Stimulated activated CD4-positive, alpha-beta T cell treated with anti-CD3 and anti-CD28 coated beads, Interleukin-1b, Interleukin-23, amount 100 ng/mL, for 4 hours (primary cell): ENCODE results near the gene ZBED4.

Source experiments
- DNase-seq, 2 donors: peaks; one replicate each; pipeline ENCODE4 v3.0.0-alpha.2; 2020; ENCODE audit warnings: low read depth in 2 of 2

Gene ZBED4

DNA sequence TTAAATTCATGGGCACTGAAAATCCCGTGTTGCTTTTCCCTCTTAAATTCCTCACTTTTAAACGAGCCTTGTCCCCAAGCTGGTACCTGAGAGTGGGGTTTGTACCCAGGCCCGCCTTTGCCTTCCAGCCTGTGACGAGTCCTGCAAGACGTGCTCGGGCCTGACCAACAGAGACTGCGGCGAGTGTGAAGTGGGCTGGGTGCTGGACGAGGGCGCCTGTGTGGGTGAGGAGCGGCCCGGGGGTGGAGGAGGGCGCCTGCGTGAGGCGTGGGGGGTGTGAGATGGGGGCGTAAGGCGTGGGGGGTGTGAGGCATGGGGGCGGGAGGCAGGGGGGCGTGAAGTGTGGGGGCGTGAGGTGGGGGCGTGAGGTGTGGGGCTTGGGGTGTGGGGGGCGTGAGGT is 68.8 kb downstream of the ZBED4 start:
- DNase-seq: no peak

DNA sequence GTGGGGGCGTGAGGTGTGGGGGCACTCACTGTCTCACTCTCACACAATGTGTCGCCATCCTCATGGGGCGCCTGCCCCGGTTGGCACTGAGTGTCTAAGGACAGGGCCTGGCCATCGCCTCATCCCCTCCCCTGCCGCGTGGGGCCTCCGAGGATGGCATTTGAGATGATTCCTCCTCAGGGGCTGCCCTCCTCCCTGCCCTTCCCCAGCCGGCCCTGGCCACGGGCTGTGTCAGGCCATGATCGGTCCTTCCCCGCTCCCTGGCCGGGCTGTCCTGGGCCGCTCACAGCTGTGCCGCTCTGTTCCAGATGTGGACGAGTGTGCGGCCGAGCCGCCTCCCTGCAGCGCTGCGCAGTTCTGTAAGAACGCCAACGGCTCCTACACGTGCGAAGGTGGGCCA is 69.3 kb downstream of the ZBED4 start:
- DNase-seq: no peak

DNA sequence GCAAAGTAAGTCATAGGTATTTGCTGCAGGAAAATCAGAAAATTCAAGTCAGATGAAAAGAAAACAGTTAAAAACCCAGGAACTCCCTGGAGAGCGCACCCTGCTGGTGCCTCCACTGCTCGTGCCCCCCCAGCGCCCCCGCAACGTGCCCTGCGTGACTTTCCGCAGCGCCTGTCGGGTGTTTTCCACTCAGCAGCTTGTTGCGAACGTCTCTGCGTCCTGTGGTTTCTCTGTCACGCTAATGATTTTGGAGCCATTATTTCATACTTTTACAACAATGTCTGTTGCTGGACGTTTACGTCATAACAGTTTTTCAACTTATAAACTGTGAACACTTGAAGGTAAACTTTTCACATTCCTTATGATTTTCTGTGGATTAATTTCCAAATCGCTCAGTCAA is 69.8 kb downstream of the ZBED4 start:
- DNase-seq: peak in 1 of 2 donors; percentile 25

DNA sequence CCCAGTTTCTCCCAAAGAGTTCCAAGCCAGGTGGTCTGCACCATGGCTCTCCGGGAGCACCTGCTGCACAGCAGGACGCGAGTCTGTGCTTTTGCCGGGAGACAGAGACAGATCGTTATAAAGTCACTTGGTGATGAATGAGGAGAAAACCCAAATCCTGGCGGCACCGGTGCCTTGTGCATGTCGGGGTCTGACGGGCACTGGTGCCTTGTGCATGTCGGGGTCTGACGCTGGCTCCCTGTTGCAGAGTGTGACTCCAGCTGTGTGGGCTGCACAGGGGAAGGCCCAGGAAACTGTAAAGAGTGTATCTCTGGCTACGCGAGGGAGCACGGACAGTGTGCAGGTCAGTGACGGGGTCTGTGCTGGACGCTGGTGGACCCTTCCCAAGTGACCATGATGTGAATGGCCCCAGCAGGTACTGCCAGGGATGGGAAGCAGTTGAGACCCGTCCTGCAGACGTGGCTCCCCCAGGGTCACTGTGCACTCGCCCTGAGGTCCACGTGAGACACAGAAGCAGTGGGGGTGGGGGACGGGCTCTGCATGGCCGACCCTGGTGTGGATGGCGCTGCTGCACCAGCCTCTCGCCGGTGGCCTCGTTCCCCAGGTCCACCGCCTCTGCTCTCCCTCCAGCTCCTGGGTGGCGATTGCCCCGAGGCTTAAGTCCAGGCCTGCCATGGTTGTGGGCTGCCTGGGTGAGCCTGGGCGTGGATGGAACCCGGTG is 70.6 kb downstream of the ZBED4 start:
- DNase-seq: no peak

DNA sequence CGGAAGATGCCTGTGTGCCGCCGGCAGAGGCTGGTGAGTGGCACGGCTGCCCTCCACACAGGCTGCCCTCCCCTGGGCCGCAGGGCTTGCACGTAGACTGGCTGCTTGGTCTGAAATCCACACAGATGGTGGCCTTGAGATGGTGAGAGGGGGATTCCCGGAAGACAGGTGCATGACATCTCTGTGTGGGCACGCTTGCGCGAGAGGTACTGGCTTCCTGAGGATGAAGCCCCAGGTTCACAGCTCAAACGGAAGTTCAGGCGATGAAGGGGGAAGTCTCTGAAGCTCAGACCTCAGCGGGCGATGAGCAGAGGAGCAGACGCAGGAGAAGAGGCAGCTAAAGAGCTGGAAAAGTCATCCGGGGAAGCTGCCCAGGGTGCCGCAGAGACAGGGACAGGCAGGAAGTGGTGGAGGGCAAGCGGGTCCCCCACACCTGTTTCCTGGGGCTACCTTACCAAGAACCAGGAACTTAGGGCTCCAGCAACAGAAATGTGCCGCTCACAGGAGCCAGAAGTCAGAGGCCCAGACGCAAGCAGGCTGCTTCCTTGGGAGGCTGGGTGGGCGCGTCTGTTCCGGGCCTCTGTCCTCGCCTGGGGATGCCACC is 72.0 kb downstream of the ZBED4 start:
- peak; percentile 47 to 64 for DNase-seq

DNA sequence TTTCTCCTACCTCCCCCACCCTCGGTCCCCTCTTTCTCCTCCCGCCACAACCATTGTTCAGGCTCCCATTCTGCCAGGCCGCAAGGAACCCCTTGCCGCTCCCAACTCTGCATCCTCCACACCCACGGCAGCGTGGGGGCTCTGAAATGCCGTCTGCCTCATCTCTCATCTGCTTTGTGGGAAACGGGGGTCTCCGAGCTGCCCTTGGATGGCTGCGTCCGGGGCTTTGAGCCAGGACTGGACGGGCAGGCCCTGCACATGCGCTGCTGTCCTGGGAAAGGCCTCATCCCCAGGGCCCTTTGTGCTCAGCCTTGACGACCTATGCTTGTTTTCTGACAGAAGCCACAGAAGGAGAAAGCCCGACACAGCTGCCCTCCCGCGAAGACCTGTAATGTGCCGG is 73.3 kb downstream of the ZBED4 start:
- no peak for DNase-seq

DNA sequence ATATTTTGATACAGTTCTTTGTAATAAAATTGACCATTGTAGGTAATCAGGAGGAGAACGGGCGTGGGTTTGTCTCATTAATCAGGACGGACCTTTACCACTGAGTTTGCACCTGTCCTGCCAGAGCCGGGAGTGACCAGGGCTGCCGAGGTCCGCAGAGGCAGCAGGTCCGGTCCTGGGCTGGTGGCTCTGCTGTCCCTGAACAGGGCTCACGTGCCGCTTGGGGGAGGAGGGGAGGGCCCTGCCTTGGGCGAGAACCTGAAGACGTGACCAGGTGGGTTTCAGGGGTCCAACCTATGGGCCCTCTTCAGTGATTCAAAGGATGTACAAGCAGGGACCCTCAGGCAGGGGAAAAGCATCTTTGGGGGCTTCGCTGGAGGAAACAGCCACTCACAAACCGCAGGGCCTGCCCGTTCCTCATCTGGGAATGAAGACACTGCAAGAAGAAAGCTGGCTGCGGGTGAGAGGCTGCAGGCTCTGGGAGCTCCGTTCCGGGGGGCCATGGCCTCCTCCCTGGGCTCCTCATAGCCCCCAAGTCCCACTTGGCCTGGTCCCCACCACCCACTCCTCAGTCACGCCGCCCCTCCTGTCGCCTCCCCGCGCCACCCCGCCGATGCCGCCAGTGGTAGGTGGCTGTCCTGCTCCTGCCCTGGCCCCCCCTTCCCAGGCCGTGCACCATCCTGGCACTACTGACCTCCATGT is 74.0 kb downstream of the ZBED4 start:
- DNase-seq: no peak

DNA sequence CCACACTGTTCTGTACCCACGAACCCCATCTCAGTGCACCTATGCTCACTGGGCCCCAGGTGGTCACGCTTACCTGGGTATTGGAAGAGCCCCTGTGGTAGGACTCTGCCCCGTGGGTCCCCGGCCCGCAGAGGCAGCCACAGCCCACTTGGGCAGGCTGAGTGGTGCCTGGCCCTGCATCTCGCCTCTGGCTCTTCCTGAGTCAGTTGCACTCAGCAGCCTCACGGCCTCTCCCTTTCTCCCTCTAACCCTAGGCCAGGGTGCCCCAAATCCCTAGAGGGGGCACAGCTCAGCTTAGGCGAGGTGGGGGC is 74.5 kb downstream of the ZBED4 start:
- no peak for DNase-seq

DNA sequence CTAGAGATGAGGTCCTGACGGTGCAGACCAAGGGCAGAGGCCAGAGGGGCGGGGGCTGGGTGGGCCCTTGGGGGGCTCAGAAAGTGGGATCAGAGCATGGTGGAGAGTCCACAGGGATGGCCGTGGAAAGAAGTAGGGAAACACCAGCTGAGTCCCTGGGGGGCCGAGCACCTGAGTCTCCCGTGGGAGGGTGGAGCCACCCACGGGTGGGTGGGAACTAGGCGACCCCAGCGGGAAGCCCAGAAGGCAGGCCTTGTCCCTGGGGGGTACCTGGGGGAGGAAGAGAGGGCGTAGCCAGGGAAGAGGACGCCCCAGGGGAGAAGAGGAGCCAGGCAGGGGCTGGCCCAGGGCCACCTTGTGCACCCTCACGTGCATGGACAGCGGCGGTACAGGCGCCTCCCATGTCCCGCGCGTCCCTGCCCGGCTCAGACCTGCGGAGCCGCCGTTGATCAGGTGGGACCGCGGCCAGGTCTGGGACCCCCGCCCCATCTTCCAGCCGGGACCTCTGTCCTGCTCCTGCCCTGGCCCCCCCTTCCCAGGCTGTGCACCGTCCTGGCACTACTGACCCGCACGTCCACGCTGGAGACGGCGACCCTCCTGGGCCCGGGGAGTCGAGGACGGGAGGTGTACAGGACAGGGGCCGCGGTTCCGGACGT is 75.0 kb downstream of the ZBED4 start:
- DNase-seq: no peak

DNA sequence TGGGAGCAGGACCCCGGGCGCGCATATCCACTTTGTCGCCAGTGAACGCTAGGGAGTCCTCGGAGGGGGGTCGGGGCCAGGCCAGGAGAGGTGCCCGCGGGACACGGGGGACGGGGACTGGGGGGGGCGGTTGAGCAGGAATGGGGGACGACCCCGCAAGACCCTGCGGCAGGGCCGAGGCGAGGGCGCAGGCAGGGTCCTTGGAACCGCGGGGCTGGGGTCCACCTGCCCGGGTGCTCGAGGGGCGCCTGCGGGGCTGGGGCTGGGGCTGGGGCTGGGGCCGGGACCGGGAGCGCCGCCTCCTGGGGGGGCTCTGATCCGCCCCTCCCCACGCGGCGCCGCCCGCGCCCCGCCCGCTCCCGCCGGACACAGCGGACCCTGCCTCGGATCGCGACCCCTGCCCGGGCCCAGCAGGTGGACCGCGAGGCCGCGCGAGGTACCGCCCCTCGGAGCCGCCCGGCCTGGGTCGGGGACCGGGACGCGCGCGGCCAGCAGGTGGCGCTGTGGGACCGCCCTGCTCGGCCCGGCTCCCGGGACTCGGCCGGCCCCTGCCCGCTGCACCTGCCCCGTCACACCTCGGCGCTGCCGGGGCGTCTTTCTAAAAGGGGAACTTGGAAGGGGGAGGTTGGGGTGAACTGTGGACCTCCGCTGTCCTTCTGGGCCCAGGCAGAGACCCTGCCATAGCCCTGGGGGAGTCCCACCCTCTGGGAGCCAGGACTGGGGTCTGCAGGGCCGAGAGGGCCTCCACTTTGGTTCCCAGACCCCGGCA is 75.8 kb downstream of the ZBED4 start:
- peak; percentile 82 to 87 for DNase-seq

DNA sequence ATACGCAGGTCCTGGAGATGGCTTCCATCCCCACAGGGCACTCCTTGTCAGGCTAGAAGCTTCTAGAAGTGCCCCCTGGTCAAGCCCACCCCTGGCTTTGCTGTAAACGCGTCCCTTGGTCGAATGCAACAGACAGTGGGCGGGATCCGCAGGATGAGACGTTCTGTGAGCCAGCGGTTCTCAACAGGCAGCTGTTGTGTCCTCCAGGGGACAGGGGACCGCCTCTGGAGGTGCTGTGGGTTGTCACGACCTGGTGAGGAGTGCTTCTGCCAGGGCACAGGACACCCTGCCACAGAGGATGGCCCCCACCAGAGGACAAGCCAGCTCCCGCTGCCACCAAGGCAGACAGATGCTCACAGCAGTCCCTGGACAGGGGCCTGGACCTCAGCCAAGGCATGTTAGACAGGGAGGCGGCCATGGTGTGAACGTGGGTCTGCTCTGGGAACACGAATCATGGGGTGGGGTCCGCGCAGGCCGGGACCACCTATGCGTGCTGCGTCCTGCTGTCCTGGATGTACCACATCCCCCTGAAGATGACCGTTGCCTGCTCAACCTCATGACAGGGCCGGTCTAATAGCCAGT is 76.4 kb downstream of the ZBED4 start:
- peak in 1 of 2 donors; percentile 18 for DNase-seq

DNA sequence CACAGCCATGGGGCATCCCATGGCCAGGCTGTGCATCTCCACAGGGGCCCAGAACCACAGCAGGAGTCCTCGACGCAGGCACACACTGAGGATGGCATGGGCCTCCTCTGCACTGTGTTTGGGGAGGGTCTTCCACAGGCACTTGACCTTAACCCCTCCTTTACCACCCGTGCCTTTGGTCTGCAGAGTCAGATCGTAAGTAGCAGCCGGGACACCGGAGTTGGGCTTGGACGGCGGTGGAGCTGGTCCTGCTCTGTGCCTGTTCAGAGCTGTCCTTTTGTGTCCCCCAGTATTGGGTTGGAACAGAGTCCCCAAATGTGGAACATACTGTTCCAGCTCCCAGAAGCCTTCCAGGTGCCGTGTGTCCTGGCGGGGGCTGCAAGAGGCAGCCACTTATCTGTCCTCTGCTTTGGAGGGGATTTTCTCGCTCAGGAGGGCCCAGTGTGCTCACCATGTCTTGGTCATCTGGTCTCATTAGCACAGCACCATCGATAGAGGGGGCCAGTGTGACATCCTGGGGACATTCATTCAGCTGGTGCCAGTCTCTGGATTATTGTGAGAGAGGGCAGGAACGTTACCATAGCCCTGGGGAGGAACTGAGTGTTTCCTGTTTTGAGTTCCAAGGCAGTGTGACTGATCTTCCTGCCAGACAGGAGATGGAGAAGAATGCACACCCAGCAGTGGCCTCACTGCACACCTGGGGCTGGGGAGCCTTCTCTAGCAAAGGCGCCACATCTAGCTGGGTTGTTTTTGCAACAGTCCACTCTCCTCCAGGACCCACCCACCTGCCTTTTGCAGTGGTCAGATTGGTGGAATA is 77.2 kb downstream of the ZBED4 start:
- DNase-seq: no peak

DNA sequence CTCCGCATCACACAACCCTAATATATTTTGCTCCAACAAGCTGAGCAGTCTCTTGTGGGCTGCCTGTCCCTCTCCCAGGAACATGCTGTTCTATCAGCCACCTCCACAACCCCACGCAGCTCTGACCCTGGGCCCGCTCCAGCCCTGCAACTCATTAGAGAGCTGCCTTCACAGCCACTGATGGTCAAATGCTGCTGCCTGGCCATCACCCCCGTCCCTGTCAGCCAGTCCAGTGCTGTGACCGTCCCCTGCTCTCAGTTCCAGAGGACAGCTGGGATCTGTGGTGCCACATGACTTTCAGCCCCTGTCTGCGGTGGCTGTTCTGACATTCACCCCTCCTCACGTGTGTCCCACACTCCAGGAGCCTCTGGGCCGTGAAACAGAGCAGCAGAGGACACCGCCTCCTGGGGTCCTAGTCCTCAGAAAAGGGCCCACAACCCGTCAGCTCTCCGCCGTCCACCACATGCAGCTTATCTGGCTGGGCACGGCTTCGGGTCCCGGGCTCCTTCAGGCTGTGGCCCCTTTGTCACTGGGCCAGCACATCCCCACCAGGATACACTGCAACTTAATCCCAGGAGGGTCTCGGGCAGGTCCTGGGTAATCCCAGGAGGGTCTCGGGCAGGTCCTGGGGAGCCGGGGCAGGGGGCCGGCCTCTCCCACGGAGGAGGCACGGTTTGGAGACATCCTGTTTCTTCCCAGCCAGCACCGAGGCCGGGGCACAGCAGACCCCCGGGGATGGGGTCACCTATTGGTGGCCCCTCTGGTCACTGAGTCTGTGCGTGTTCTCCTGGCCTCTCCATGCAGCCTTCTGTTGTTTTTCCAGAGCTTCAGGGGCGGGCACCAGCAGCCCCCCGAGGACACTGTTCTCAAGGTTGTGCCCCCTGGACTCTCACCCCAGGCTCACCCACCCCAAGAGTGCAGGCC is 79.9 kb downstream of the ZBED4 start:
- DNase-seq: no peak

DNA sequence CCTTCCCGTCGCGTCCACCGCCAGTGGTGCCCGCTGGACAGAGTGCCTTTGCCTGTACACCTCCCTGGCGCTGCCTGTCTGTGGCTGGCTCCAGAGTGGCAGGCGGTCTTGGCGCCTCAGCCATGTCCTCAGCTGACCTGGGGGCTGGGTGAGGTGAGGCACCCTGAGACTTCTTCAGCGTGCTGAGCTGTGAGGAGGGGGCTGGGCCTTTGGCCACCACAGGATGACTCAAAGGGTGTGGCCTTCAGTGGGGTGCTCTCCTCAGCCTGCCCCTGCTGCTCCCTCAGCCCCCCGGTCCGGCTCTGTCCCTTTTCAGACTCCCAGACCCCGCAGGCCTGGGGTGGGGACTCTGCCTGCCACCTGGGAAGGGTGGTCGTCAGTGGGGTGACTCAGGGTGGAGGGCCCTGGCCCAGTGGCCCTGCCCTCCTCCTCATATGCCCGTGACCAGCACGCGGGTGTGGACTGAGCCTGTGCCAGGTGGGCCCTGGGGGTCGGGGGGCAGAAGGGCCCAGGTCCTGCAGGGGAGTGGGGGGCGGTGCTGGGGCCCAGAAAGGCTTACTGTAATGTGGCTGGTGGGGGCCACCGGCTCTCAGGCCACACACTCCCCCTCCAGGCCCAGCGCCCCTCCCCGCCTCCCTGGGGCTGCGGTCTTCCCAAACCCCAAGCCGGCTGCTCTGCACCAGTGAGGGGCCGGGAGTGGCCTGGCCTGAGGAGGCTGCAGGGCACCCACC is 80.7 kb downstream of the ZBED4 start:
- DNase-seq: peak in 1 of 2 donors; percentile 9

DNA sequence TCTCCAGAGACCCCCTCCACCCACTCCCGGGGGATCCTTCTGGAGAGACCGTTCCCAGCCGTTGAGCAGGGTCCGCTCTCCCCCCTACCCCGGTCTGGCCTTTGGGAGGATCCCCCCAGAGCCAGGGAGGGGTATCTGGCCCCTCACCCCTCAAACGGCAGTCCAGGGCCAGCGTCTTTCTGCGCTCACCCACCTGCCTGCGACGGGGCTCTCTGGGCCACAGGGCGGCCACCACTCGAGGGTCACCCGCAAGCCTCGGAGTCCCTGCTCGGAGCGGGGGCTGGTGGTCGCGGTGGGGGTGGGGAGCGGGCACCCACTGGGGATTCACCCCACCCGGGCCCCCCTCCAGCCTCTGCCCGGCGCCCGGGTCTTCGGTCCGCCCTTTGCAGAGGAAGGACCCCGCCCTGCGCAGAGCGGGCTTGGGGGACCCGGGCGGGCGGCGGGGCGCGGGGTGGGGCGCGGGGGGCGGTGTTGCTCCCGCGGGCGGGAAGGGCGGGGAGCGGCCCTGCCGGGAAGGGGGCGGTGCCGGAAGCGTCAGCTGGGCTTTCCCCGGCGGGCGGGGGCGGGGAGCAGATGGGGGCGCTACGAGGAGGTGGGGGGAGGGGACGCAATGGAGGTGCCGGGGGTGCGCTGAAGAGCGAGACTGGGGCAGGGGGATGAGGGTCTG is 81.4 kb downstream of the ZBED4 start:
- peak; percentile 93 to 95 for DNase-seq

DNA sequence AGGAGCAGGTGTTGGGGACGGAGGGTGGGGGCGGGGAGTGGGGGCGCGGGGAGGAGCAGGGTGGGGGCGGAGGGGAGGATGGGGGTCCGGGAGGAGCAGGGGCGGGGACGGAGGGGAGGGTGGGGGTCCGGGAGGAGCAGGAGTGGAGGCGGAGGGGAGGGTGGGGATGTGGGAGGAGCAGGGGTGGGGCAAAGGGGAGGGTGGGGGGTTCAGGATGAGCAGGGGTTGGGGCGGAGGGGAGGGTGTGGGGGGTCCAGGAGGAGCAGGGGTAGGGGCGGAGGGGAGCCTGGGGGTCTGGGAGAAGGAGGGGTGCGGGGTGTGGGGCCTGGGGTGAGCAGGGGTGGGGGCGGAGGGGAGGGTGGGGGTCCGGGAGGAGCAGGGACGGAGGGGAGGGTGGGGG is 81.9 kb downstream of the ZBED4 start:
- peak; percentile 42 to 56 for DNase-seq

DNA sequence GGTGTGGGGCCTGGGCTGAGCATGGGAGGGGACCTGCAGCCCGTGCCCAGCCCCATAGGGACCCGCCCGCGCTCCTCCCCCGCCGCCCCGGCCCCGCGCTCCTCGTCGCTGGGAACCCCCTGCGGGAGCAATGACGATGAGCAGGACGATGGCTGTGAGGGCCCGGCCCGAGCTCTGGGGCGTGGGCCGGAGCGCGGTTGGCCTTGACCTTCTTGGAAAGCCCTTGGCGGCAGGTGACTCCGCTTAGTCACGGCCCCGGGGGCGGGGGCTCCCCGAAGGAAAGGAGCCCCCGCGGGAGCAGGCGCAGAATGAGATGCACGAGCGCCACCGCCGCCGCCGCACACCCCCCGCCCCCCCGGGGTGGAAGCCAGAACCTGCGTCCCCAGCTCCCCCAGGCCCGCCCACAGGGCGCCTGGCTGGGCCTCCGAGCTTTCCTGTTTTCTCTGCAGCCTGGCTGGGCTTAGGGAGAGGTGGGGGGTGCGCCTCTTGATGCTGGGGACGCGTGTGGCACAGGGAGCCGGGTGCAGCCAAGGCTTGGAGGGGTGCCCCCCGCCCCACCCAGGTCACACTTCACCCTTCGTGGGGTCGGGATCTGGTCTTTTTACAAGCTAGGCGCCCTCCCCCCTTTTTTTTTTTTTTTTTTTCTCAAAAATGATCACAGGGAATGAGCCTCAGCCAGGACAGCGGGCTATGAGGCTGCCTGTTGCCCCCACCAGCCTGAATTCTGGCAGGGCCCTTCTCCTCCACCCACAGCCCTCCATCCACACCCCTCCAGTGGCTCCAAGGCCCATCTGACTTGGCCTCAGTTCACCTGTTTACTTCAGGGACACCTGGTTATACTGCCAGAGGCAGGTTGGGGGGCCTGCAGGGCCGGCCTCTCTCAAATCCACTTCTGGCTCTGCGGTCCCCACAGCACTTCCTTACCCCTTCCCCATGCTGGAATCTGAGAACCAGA is 82.7 kb downstream of the ZBED4 start:
- DNase-seq: peak; percentile 95 to 98
